T47D (cell line): ENCODE measurements around the gene KIF3B.
"Not testable (repeated sequence)": the region's sequence is repeated elsewhere in the genome, so short reads cannot be mapped to it uniquely, and the experiment has no call there.

ENCODE experiments used
- DNase-seq, 2 experiments: peaks; one replicate each; pipeline versions ENCODE4 v3.0.0 to v3.0.0-alpha.2; 2011 to 2012; ENCODE audit warnings: low read depth in 1 of 2, low spot score in 1 of 2
- JUND ChIP-seq: IDR thresholded peaks from 2 replicates; pipeline ENCODE4 v1.6.1; 2012; ENCODE audit warnings: low read depth
- in situ Hi-C: cut with HindIII; loops from 2 replicates; pipeline ENCODE4 v1.10.0; 2016; ENCODE audit warnings: low sequenced_read_pairs, low pct_unique_long_range_greater_than_20kb

Gene KIF3B

DNA sequence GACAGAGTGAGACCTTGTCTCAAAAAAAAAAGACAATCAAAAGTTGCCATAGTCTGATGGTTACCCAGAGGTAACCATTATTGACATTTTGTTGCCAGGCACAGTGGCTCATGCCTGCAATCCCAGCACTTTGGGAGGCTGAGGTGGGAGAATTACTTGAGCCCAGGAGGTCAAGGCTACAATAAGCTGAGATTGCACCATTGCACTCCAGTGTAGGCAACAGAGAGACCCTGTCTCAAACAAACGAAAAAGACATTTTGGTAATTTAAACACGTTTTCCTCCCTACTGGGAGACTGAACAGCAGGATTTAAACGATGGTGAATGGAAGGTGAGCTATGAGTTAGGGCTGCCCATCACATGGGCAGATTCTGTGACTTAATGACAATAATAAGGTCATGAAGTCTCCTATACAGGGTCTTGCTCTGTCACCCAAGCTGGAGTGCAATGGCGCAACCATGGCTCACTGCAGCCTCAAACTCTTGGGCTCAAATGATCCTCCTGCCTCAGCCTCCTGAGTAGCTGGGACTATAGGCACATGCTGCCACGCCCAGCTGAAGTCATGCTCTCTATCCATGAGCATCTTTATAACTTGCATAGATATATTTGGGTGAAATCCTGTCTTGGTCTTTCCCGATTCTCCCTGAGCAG lies 76.5 kb downstream of the KIF3B start:
- in situ Hi-C loops = no loop called here
- no peak for DNase-seq
- TF ChIP-seq JUND = no peak

DNA sequence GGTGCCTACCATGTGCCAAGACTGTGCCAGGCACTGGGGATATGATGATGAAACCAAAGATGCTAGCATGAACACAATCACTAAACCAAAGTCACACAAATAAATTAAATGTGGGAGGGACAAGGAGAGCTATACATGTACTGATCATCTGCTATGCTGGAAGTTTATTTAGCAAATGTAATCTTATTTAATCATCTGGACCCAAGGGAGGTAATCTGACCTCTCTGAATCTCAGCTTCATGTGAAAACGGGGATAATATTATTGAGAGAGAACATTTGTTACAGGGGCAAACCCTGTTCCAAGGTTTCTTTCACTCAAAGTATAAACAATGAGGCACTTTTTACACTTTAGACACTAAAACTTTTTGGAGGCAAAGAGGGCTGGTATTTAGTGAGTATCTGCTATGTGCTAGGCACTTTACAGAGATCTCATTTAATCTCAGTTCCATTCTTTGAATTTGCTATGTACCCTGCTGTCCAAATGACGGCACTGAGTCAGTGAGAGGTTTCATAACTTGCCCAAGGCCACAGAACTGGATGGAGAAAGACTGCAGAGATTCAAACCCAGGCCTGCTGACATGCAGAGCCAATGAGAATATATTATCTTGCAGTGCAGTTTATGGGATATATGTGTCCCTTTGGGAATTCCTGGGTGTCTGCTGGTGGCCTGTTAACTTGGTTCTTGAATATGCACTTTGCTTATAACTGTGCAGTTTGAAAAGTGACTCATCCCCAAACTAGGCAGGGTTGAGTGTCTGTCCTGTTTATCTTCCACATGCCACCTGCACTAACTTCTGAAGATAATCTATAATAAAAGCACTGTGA lies 77.4 kb downstream of the KIF3B start:
- in situ Hi-C loops = no loop called here
- TF ChIP-seq JUND = peak; percentile 66; the same call in 1 of the 2 replicates
- DNase-seq = peak in 1 of 2 experiments; percentile 57

DNA sequence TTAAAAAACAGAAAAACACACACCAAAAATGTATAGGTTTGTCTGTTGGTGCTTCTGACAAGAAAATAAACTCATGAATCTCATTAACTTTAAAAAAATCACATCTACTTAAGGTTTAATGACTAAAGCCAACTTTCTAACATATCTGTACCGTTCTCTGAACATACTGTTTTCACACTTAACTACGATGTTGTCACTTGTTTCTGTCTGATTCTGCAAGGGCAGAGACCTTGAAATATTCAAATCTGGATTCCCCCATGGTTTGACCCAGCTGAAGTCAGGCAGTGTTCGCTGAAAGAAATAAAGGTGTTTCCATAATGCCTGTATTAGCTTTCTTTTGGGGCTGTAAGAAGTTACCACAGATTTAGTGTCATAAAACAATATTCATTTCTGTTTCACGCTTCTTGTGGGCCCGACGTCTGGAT lies 78.0 kb downstream of the KIF3B start:
- DNase-seq = no peak
- no peak for TF ChIP-seq JUND
- in situ Hi-C loops = no loop called here

DNA sequence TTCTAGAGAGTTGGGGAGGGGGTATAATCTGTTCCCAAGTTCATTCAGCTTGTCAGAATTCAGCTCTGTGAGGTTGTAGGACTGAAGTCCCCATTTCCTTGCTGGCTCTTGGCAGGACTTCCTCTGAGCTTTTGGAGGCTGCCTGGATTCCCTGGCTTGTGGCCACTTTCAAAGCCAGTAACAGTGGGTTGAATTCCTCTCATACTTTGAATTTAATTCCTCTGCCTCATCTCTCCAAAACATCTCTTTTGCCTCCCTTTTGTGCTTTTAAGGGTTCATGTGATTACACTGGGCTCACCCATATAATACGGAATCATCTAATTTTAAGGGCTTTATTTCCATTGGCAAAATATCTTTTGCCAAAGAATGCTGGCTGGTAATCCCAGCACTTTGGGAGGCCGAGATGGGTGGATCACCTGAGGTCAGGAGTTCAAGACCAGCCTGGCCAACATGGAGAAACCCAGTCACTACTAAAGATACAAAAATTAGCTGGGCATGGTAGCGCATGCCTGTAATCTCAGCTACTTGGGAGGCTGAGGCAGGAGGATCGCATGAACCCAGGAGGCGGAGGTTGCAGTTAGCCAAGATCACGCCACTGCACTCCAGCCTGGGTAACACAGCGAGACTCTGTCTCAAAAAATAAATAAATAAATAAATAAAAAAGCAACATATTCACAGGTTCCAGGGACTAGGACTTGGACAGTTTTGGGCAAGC lies 78.6 kb downstream of the KIF3B start:
- in situ Hi-C loops = not testable (repeated sequence)
- peak in 1 of 2 experiments; percentile 70 for DNase-seq

DNA sequence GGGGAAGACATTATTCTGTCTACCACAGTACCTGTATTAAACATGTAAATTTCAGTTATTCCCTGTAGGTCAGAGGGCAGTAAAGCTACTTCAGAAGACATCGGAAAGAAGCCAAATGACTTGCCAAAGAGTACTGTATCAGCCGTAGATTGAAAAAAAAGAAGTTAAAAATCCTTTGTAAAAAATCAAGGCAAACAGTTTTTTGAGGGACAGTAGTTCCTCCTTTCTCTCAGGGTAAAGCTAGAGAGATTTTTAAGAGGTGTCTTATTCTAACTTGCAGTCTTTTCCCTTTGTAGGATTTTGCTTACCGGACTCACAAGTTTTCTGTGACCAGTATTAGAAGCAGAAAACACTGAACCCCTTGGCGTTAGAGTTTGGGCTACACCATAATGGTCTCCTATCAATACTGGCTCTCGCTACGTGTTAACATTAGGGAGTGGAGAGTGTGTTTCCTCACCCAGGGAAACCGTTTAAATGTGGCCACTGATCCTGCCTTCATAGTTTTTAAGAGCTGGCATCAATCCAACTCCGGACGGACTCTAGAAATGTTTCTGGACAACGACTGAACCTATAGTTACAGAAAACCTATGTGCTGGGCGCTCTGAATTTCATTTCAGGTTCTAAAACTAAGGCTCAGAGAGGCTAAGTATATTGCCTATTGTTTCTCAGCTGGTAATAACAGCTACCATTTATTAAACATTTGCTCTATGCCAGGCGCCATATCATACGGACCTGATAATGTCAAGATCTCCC lies 79.3 kb downstream of the KIF3B start:
- DNase-seq = peak in 1 of 2 experiments; percentile 57
- TF ChIP-seq JUND = no peak
- in situ Hi-C loops = no loop called here

DNA sequence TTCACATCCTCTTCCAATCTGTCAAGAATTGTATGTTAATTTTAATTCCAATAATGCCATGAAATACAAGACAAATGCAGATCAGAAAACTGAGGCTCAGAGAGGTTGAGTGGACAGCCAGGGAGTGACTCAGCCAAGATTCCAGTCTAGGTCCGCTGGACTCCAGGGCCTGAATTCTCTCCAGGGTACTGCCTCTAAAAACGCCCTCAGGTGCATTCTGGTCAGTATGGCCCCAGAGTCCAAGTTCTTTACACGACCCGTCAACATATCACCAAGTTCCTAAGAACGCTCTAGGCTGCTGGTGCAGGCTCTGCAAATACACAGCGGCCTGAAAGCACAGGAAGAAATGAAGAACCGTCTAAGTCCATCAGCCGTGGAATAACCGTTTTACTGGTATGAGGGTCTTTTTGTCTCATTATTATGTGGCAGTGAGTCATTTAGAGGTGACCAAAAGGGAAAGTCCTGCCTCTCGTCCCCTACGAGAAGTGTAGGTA lies 80.0 kb downstream of the KIF3B start:
- in situ Hi-C loops = no loop called here
- peak in 1 of 2 experiments; percentile 61 for DNase-seq
- no peak for TF ChIP-seq JUND

DNA sequence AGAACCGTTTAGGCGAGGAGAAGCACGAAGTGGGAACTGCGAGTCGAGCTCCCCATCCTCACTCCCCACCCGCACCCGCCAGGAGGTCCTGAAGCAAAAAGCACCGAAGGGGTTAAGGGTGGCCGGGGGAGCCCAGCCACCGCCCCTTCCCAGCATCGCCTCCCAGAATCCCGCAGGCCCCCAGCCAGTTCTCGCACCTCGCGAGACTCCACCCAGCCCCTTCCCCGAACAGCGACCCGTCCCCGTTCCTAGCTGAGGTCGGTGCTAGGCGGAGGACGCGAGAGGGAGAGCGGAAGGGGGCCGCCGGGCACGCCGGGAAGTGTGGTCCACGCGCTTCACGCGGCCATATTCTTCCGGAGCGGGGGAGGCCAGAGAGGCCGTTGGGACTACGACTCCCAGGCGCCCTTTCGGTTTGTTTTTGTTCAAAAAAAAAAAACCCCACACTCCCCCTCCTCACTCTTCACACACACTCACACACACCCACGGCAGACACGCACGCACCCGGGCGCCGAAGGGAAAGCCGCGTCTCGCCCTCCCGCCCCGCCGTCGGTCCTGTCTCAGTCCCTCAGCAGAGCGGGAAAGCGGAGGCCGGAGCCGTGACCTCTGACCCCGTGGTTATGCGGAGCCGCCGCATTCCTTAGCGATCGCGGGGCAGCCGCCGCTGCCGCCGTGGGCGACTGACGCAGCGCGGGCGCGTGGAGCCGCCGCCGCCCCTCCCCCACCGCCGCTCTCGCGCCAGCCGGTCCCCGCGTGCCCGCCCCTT lies 80.6 kb downstream of the KIF3B start, which contains the start of gene ASXL1:
Gene ASXL1 (plus strand): TSS at position 463 of the 763 bp plus-strand sequence. CDS start 445 bp downstream, outside the sequence.
- peak; percentile 94 to 99 for DNase-seq
- in situ Hi-C loops = no loop called here
- no peak for TF ChIP-seq JUND

DNA sequence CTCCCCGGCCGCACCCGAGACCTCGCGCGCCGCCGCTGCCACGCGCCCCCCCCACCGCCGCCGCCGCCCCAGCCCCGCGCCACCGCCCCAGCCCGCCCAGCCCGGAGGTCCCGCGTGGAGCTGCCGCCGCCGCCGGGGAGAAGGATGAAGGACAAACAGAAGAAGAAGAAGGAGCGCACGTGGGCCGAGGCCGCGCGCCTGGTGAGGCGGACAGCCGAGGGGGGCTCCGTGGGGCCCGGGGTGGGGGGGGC lies 81.1 kb downstream of the KIF3B start:
- in situ Hi-C loops = no loop called here
- no peak for TF ChIP-seq JUND
- DNase-seq = no peak

DNA sequence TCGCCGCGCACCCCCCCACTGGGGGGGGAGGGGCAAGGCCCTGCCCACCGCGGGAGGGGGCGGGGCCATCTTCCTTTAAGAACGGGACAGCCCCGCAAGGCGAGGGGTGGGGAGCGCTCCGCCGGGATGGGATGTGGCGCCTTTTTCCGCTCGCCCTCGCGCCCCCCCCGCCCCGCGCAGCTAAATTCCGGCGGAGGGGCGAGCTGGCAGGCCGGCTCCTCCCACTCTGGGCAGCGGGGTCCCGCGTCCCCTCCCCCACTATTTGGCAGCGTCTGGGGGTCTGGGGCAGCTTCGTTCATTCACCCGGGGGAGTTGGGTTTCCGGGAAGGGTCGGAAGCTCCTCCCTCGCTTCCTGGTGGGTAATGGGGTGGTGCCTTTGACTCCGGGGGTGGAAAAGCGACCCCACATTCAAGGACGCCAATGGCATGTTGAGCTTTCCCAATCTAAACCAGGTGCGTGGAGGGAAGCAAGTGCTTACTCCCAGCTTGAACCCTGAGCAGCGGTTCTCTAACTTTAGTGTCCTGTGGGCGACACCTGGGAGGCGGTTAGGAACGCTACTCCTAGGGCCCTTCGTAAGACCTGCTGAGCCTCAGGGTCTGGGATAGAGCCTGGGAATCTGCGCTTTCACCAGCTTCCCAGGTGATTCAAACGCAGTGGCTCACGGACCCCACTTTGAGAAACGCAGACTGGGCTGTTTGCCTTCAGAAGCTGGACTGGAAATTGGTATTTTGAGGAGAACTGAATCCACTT lies 81.6 kb downstream of the KIF3B start:
- TF ChIP-seq JUND = no peak
- DNase-seq = peak; percentile 71 to 85
- in situ Hi-C loops = no loop called here

DNA sequence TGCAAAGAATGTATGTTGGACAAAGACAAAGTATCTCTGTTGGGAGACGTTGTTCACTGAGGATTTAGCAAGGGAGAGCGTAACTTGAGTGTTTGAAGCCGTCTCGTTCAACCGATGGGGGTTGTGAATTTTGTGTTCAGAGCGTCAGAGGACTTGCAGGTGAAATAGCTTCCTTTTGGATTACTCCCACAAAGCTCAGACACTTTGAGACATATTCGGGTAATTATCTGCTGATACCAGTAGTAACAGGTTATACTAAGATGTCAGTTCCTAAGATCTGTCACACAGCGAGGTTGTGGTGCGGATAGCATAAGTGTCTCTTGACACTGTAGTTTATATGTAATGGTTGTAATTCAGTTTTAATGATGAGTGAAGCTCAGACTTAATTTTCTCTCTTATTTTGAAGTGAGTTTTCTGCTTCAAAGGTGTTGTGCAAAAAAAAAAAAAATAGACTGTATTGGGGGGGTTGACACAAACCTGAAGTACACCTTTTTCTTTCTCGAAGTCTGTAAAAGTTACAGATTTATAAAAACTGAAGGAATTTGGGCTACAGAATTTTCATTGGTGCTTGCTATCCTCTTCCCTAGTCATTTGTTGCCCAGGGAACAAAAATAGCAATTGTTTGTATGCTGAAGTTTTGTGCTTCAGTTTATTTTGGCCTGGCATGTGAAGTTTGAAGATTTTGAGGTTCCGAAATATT lies 82.3 kb downstream of the KIF3B start:
- DNase-seq = peak in 1 of 2 experiments; percentile 31
- in situ Hi-C loops = no loop called here
- no peak for TF ChIP-seq JUND

DNA sequence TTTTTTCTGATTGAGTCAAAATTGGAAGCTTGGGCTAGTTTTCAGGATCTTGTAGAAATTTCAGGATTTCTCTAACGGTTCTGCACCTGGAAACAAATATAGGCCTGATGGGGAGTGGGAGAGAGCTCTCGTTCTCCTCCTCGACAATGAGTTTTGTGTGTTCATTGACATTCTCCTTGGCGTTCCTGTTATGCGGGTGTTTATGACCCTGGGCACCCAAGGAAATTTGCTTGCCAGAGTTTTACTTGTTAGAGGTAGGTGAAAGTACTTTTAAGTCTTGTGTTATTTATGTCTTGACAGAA lies 82.8 kb downstream of the KIF3B start:
- peak in 1 of 2 experiments; percentile 22 for DNase-seq
- TF ChIP-seq JUND = no peak
- in situ Hi-C loops = no loop called here
